Activated CD4-positive, CD25-positive, alpha-beta regulatory T cell treated with anti-CD3 and anti-CD28 coated beads, Interleukin-2, amount 50 U/mL, for 72 hours (primary cell): Measurements from ENCODE around the gene BTBD16.

Experiments
- DNase-seq: peaks from one replicate; pipeline ENCODE4 v3.0.0; 2021

BTBD16 gene

GRCh38 chr10:122323941-122324675 lies 53.0 kb downstream of the BTBD16 start:
- no peak for DNase-seq

GRCh38 chr10:122325235-122325634 lies 54.1 kb downstream of the BTBD16 start:
- DNase-seq, result no peak

GRCh38 chr10:122326385-122326784 lies 55.3 kb downstream of the BTBD16 start:
- DNase-seq, result no peak

GRCh38 chr10:122326806-122327205 lies 55.7 kb downstream of the BTBD16 start:
- no peak for DNase-seq

- DNase-seq, result no peak
Observed at GRCh38 chr10:122327237-122328206, 56.4 kb downstream of the BTBD16 start.

GRCh38 chr10:122328676-122329075 lies 57.6 kb downstream of the BTBD16 start:
- DNase-seq, result no peak

- DNase-seq, result no peak
Observed at GRCh38 chr10:122329416-122329815, 58.3 kb downstream of the BTBD16 start.

- no peak for DNase-seq
Observed at GRCh38 chr10:122331100-122331499, 60.0 kb downstream of the BTBD16 start.

- no peak for DNase-seq
Observed at GRCh38 chr10:122331615-122332446, 60.7 kb downstream of the BTBD16 start.

- no peak for DNase-seq
Observed at GRCh38 chr10:122333037-122333436, 61.9 kb downstream of the BTBD16 start.

- DNase-seq, result no peak
Observed at GRCh38 chr10:122336332-122336731, 65.2 kb downstream of the BTBD16 start.

- DNase-seq, result no peak
Observed at GRCh38 chr10:122336961-122337360, 65.9 kb downstream of the BTBD16 start.

- no peak for DNase-seq
Observed at GRCh38 chr10:122338609-122339441, 67.7 kb downstream of the BTBD16 start.

- DNase-seq, result no peak
Observed at GRCh38 chr10:122341141-122341810, 70.2 kb downstream of the BTBD16 start.

GRCh38 chr10:122342293-122343134 lies 71.4 kb downstream of the BTBD16 start:
- DNase-seq, result peak; percentile 38

- DNase-seq, result no peak
Observed at GRCh38 chr10:122343135-122343800, 72.2 kb downstream of the BTBD16 start.

- no peak for DNase-seq
Observed at GRCh38 chr10:122343936-122344335, 72.8 kb downstream of the BTBD16 start.

GRCh38 chr10:122344741-122345258 lies 73.7 kb downstream of the BTBD16 start:
- no peak for DNase-seq

- no peak for DNase-seq
Observed at GRCh38 chr10:122346326-122346950, 75.3 kb downstream of the BTBD16 start.
